Hepatocyte (in vitro differentiated cells): Measurements from ENCODE around the gene MYBPH. TPM values are rescaled to one million over a fixed set of nuclear protein-coding genes. Genes with fewer than 3 reads are reported as not detected.

Source experiments
- DNase-seq: peaks from one replicate; pipeline ENCODE4 v3.0.0-alpha.2; 2016; ENCODE audit warnings: low spot score
- H2AFZ ChIP-seq: fragments of 200-600 bp; sonication (generic); 2 replicates; pipeline ENCODE4 v1.6.0; 2016; ENCODE audit warnings: antibody characterized with exemption, mild to moderate bottlenecking
- H3K27ac ChIP-seq: fragments of 200-600 bp; sonication (generic); 2 replicates; pipeline ENCODE4 v1.5.1; 2016; ENCODE audit warnings: mild to moderate bottlenecking
- H3K27me3 ChIP-seq: fragments of 200-600 bp; sonication (generic); 2 replicates; pipeline ENCODE4 v1.6.1; 2016
- H3K36me3 ChIP-seq: fragments of 200-600 bp; sonication (generic); replicated peaks from 2 replicates; pipeline ENCODE4 v1.5.1; 2016; ENCODE audit warnings: low read depth; ENCODE audit not compliant: insufficient read depth
- H3K4me1 ChIP-seq: fragments of 200-600 bp; sonication (generic); 2 replicates; pipeline ENCODE4 v1.5.1; 2016; ENCODE audit warnings: mild to moderate bottlenecking, moderate library complexity; ENCODE audit not compliant: insufficient read depth
- H3K4me2 ChIP-seq: fragments of 200-600 bp; sonication (generic); 2 replicates; pipeline ENCODE4 v1.6.0; 2016
- H3K4me3 ChIP-seq: fragments of 200-600 bp; sonication (generic); 2 replicates; pipeline ENCODE4 v1.5.1; 2016; ENCODE audit warnings: mild to moderate bottlenecking
- H3K79me2 ChIP-seq: fragments of 200-600 bp; sonication (generic); 2 replicates; pipeline ENCODE4 v1.6.0; 2017; ENCODE audit warnings: mild to moderate bottlenecking
- H3K9me2 ChIP-seq: fragments of 200-600 bp; sonication (generic); replicated peaks from 2 replicates; pipeline ENCODE4 v1.6.0; 2017; ENCODE audit warnings: mild to moderate bottlenecking; ENCODE audit not compliant: insufficient read depth
- H3K9me3 ChIP-seq: fragments of 200-600 bp; sonication (generic); 2 replicates; pipeline ENCODE4 v1.5.1; 2016; ENCODE audit warnings: low read depth, mild to moderate bottlenecking
- H4K20me1 ChIP-seq: fragments of 200-600 bp; sonication (generic); 2 replicates; pipeline ENCODE4 v1.6.0; 2016; ENCODE audit warnings: mild to moderate bottlenecking; ENCODE audit not compliant: insufficient read depth, poor library complexity, severe bottlenecking
- EZH2 ChIP-seq: fragments of 200-600 bp; sonication (generic); IDR thresholded peaks from 2 replicates; pipeline ENCODE4 v1.6.1; 2016; ENCODE audit warnings: antibody characterized with exemption, mild to moderate bottlenecking, borderline replicate concordance
- EZH2phosphoT487 ChIP-seq: fragments of 200-600 bp; sonication (generic); IDR thresholded peaks from one replicate; pipeline ENCODE4 v1.6.1; 2018; ENCODE audit warnings: antibody characterized with exemption, mild to moderate bottlenecking, low read depth, moderate library complexity; ENCODE audit not compliant: unreplicated experiment, severe bottlenecking
- WGBS: methylation state at CpG from one replicate; pipeline ENCODE4 v1.1.6; 2016; ENCODE audit warnings: low lambda C conversion rate; ENCODE audit errors: missing lambda C conversion rate; 5-methylcytosine and 5-hydroxymethylcytosine counted together
- polyA plus RNA-seq: library from polyadenylated mRNA; unstranded; fragments of >200 nt; fragmentation: Nextera tagmentation; extraction: Ambion mirVana; gene quantifications from 2 replicates; pipeline ENCODE4 v1.2.1, GENCODE V29; 2016
- total RNA-seq: library from RNA; depleted of rRNA; stranded (reverse); fragments of >200 nt; gene quantifications from 2 replicates; pipeline ENCODE4 v1.2.3, GENCODE V29; 2014
- TF ChIP-seq, protein P1 (sequence below): fragments of 200-600 bp; sonication (generic); IDR thresholded peaks from 2 replicates; pipeline ENCODE4 v1.5.1; 2016; ENCODE audit warnings: antibody characterized with exemption, mild to moderate bottlenecking; ENCODE audit not compliant: poor library complexity

The MYBPH gene
- total and polyA plus RNA-seq, 2 experiments from 2014 or later = 0.70 TPM; not detected in 1

DNA sequence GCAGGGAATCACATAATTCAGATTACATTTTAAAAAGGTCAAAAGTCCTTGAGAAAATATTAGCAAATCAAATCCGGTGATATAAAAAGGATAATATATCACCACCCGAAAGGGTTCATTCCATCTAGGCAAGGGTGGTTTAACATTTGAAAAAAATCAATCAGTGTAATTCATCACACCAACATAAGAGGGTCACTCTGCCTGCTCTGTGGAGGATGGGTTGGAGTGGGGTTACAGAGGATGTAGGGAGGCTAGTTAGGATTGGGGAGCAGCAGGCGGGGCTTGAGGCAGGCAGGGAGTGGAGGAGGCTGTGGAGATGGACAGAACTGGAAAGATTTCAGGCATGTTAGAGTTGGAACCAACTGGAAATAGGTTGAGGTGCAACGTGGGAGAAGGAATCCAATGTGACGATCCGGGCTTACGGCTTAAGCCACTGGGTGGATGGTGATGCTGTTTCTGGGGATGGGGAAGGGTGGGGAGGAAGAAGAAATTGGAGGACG, 35.6 kb downstream of the MYBPH start:
- Histone ChIP-seq H2AFZ (no peak overlapping the region), H3K79me2 (no peaks in the 10 kb centered on the region), H3K9me3 (no peaks in the 10 kb centered on the region), H3K27me3 (no peaks in the 10 kb centered on the region), H3K27ac (no peak overlapping the region), H3K9me2 (no peaks in the 10 kb centered on the region), H3K36me3 (no peaks in the 10 kb centered on the region), H3K4me2 (no peak overlapping the region), H3K4me3 (no peak overlapping the region), H4K20me1 (no peaks in the 10 kb centered on the region), H3K4me1 (peaks cover 6% of the 10 kb centered on the region)
- TF ChIP-seq EZH2phosphoT487 (no peak), EZH2 (no peak)
- TF ChIP-seq, protein P1, sequence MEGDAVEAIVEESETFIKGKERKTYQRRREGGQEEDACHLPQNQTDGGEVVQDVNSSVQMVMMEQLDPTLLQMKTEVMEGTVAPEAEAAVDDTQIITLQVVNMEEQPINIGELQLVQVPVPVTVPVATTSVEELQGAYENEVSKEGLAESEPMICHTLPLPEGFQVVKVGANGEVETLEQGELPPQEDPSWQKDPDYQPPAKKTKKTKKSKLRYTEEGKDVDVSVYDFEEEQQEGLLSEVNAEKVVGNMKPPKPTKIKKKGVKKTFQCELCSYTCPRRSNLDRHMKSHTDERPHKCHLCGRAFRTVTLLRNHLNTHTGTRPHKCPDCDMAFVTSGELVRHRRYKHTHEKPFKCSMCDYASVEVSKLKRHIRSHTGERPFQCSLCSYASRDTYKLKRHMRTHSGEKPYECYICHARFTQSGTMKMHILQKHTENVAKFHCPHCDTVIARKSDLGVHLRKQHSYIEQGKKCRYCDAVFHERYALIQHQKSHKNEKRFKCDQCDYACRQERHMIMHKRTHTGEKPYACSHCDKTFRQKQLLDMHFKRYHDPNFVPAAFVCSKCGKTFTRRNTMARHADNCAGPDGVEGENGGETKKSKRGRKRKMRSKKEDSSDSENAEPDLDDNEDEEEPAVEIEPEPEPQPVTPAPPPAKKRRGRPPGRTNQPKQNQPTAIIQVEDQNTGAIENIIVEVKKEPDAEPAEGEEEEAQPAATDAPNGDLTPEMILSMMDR = no peak
- WGBS = 92% methylated on average over 8 of the region's 8 CpGs
- no peak for DNase-seq

DNA sequence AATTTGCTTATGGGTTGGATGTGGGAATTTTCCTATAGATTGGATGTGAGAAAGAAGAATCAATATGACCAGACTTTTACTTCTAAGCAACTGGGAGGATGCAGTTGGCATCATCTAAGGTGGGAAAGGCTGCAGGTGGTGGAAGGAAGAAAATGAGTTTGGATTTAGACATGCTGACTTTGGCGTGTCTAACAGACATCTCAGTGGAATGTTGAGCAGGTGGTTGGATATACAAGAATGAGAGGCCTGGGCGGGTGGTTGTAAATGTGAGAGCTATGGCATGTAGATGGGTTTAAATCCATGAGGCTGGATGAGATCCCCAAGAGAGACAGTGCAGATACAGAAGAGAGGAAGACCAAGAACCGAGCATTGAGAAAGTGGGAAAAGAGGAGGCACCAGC, 37.6 kb downstream of the MYBPH start:
- WGBS = 92% methylated on average over 3 of the region's 3 CpGs

DNA sequence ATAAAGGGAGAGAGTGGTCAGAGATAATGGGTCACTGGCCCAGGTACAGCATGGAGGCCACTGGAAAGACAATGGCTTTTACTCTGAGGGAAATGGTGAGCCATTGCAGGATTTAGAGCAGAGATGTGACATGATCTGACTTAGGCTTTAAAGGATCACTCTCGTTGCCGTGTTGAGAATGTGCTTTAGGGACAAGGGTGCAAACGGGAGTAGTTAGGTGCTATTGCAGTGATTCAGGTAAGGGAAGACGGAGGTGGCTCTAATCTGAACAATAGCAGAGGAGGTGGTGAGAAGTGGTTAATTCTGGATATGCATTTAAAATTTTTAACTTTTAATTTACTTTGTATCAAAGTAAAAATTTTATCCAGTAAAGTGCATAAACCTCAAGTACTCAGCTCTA, 38.3 kb downstream of the MYBPH start:
- peaks cover 10% of the 10 kb centered on the region for H3K4me1 ChIP-seq
- no peak overlapping the region for H3K4me3 ChIP-seq
- H3K36me3 ChIP-seq = no peaks in the 10 kb centered on the region
- TF ChIP-seq EZH2phosphoT487 (no peak), EZH2 (no peak)
- TF ChIP-seq, protein P1 = no peak
- H3K9me3 ChIP-seq = no peaks in the 10 kb centered on the region
- no peak for DNase-seq
- no peaks in the 10 kb centered on the region for H3K27me3 ChIP-seq
- no peaks in the 10 kb centered on the region for H4K20me1 ChIP-seq
- H3K4me2 ChIP-seq = no peak overlapping the region
- no peak overlapping the region for H2AFZ ChIP-seq
- H3K9me2 ChIP-seq = no peaks in the 10 kb centered on the region
- WGBS = 89% methylated on average over 4 of the region's 4 CpGs
- H3K27ac ChIP-seq = no peak overlapping the region
- no peaks in the 10 kb centered on the region for H3K79me2 ChIP-seq

More for the DNA sequence above, 37.6 kb downstream of the MYBPH start:
- Histone ChIP-seq H3K27me3 (no peaks in the 10 kb centered on the region), H3K27ac (no peak overlapping the region), H2AFZ (no peak overlapping the region), H3K4me2 (no peak overlapping the region), H3K4me3 (no peak overlapping the region), H3K9me3 (no peaks in the 10 kb centered on the region), H3K36me3 (no peaks in the 10 kb centered on the region), H3K9me2 (no peaks in the 10 kb centered on the region), H4K20me1 (no peaks in the 10 kb centered on the region), H3K4me1 (peaks cover 10% of the 10 kb centered on the region), H3K79me2 (no peaks in the 10 kb centered on the region)
- DNase-seq = no peak
- TF ChIP-seq EZH2phosphoT487 (no peak), EZH2 (no peak)
- TF ChIP-seq, protein P1 = no peak
